HuH-7 (cell line): Measurements from ENCODE around the gene DCLRE1B.

Experiments
- DNase-seq: peaks from one replicate; pipeline ENCODE4 v3.0.0; 2011; ENCODE audit warnings: low spot score

Gene DCLRE1B

GRCh38 chr1:113928187-113928930 is 23.2 kb downstream of the DCLRE1B start:
- DNase-seq, result no peak

GRCh38 chr1:113928941-113929749 is 24.0 kb downstream of the DCLRE1B start, which contains the start of gene HIPK1:
Gene HIPK1 (plus strand): TSS chr1:113929324.
- peak; percentile 69 for DNase-seq

GRCh38 chr1:113929750-113930498 is 24.8 kb downstream of the DCLRE1B start:
- peak; percentile 34 for DNase-seq

- no peak for DNase-seq
Measured at GRCh38 chr1:113930499-113931161, 25.5 kb downstream of the DCLRE1B start.

GRCh38 chr1:113931451-113931851 is 26.3 kb downstream of the DCLRE1B start:
- no peak for DNase-seq

GRCh38 chr1:113934006-113934405 is 28.9 kb downstream of the DCLRE1B start:
- no peak for DNase-seq

- no peak for DNase-seq
Measured at GRCh38 chr1:113934511-113935055, 29.5 kb downstream of the DCLRE1B start.

- DNase-seq, result no peak
Measured at GRCh38 chr1:113935176-113935575, 30.1 kb downstream of the DCLRE1B start.

GRCh38 chr1:113935970-113936369 is 30.8 kb downstream of the DCLRE1B start:
- no peak for DNase-seq

GRCh38 chr1:113937146-113937545 is 32.0 kb downstream of the DCLRE1B start:
- no peak for DNase-seq

GRCh38 chr1:113938192-113938591 is 33.1 kb downstream of the DCLRE1B start:
- DNase-seq, result no peak

- no peak for DNase-seq
Measured at GRCh38 chr1:113940365-113941244, 35.5 kb downstream of the DCLRE1B start.

GRCh38 chr1:113941245-113941559 is 36.1 kb downstream of the DCLRE1B start:
- DNase-seq, result no peak

GRCh38 chr1:113942527-113942926 is 37.4 kb downstream of the DCLRE1B start:
- no peak for DNase-seq

GRCh38 chr1:113943028-113943811 is 38.1 kb downstream of the DCLRE1B start:
- DNase-seq, result no peak

GRCh38 chr1:113945329-113945728 is 40.2 kb downstream of the DCLRE1B start:
- no peak for DNase-seq

GRCh38 chr1:113946112-113946511 is 41.0 kb downstream of the DCLRE1B start:
- no peak for DNase-seq

- DNase-seq, result no peak
Measured at GRCh38 chr1:113946678-113947387, 41.7 kb downstream of the DCLRE1B start.

GRCh38 chr1:113947388-113948107 is 42.4 kb downstream of the DCLRE1B start:
- DNase-seq, result no peak
